Fibroblast of mammary gland (primary cell): ENCODE measurements around the gene GAP43.
A peak's percentile ranks its signal among the peaks of the same experiment; 100 is the strongest.

ENCODE experiments used
- DNase-seq: peaks from one replicate; pipeline ENCODE4 v3.0.0-alpha.2; 2010; ENCODE audit warnings: low read depth
- H3K4me3 ChIP-seq: 2 replicates; pipeline ENCODE4 v1.5.1; 2011; ENCODE audit warnings: low read depth, mild to moderate bottlenecking, low read length, moderate library complexity; ENCODE audit not compliant: control insufficient read depth
- TF ChIP-seq, protein P1 (sequence below): conservative IDR thresholded peaks from 2 replicates; pipeline ENCODE4 v1.5.1; 2011; ENCODE audit warnings: low read depth, low read length, inconsistent platforms; ENCODE audit not compliant: control insufficient read depth, insufficient read depth

The GAP43 gene, protein sequence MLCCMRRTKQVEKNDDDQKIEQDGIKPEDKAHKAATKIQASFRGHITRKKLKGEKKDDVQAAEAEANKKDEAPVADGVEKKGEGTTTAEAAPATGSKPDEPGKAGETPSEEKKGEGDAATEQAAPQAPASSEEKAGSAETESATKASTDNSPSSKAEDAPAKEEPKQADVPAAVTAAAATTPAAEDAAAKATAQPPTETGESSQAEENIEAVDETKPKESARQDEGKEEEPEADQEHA

DNA sequence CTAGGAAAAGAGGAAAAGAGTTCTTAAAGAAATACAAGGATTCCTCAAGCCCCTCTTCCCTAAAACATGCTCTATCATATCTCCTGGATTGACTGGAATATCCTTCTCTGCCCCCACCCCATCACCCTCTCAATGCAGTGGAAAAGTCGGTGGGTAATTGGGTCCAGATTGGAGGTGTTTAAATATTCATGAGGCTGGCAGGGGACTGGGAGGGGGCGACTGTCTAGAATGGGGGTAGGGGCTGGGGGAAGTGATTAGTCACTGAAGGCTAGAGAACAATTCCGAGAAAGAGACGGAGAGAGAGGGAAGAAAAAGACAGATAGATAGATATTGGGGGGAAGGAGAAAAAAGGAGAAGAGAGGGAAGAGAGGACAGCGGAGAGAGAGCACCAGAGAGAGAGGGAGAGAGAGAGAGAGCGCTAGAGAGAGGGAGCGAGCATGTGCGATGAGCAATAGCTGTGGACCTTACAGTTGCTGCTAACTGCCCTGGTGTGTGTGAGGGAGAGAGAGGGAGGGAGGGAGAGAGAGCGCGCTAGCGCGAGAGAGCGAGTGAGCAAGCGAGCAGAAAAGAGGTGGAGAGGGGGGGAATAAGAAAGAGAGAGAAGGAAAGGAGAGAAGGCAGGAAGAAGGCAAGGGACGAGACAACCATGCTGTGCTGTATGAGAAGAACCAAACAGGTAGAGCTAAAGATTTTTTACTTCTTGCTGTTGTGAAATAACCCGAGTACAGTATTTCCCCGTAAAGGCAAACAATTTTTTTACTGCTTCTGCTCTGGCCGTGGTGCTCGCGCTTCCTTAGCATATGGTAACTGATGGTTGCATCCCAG, at the start of gene GAP43:
Gene GAP43 (plus strand): TSS at position 467 of the 825 bp plus-strand sequence. CDS start 180 bp downstream, at position 647.
- H3K4me3 ChIP-seq: peak within 1 kb of the TSS; percentile 55
- peak; percentile 84 for DNase-seq
- TF ChIP-seq, protein P1, sequence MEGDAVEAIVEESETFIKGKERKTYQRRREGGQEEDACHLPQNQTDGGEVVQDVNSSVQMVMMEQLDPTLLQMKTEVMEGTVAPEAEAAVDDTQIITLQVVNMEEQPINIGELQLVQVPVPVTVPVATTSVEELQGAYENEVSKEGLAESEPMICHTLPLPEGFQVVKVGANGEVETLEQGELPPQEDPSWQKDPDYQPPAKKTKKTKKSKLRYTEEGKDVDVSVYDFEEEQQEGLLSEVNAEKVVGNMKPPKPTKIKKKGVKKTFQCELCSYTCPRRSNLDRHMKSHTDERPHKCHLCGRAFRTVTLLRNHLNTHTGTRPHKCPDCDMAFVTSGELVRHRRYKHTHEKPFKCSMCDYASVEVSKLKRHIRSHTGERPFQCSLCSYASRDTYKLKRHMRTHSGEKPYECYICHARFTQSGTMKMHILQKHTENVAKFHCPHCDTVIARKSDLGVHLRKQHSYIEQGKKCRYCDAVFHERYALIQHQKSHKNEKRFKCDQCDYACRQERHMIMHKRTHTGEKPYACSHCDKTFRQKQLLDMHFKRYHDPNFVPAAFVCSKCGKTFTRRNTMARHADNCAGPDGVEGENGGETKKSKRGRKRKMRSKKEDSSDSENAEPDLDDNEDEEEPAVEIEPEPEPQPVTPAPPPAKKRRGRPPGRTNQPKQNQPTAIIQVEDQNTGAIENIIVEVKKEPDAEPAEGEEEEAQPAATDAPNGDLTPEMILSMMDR: no peak

DNA sequence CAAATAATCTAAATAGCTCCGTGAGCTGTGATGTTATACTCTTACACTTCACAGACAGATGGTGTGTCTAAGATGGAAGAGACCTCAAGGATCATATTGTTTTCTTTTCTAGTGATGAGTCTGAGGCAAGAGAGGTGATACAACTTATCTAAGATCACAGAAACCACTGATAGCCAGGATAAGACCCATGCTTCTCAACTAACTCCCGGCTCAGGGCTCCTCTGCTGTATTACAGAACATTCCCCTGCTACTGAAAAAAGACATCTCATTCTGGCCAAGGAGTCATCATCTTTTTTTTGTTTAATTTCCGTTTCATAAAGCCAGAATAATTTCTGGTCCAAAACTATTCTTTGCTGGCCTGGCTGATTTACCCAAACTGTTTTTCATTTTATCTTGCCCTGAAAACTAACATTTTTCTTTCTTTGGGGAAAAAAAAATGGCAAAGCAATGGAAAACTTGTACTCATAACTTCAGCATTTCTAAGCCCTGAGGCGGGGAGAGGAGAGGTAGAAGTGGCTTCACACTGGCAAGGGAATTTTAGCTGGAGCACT, 46.9 kb upstream of the GAP43 start:
- DNase-seq: no peak
- TF ChIP-seq, protein P1: no peak
- no peak overlapping the region for H3K4me3 ChIP-seq

DNA sequence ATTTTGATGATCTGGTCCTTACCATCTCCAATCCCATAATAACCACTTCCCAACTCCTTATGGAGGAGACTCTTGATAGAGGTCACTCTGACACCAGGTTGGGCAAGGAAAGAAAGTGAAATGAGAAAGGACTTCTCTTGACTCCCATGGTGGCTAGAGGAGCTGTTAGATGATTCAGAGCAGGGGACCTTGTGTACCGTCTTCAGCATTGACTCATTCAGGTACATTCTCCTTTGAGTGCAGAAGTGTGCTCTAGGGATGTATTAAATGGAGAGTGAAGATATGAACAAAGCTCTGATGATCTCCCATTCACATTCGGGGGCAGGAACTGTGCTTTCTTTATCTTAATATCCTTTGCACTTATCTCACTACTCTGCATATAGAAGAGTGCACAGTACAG, 46.3 kb upstream of the GAP43 start:
- no peak overlapping the region for H3K4me3 ChIP-seq
- TF ChIP-seq, protein P1: no peak
- DNase-seq: no peak

DNA sequence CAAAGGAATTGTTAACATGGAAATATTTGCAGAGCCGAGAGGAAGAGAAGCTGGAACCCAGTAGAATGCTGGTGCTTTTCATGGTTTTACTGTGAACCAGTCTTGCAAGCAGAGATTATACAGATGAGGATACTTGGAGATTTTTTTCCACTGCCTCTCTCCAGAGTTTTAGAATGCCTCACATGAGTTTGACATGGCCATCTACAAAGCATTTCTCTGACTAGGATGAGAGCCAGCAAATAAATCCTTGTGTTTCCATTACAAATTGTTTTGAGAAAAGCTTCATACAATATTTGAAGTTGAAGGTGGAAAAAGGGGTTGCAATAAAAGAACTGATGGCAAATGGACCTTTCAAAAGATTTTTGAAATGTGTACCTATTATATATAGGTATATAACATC, 45.0 kb upstream of the GAP43 start:
- TF ChIP-seq, protein P1: no peak
- no peak for DNase-seq
- no peak overlapping the region for H3K4me3 ChIP-seq

DNA sequence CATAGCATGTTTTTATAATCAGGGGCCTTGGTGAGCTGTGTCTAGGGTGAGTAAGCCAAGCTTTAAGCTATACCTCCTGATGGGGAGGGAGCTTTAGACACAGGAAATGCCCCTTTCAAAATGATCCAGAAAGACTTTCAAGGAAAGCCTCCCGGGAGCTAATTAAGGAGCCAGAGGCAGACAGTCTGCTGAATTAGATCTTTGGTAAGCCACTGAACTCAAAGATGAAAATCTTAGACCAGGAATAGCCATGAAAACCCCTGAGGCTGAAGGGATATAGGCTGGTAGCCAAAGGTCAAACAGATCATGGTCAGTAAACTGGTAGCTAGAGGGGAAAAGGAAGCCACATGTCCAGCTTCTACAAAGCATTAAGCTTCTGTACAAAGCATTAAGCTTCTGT, 42.7 kb upstream of the GAP43 start:
- peak; percentile 15 for DNase-seq

DNA sequence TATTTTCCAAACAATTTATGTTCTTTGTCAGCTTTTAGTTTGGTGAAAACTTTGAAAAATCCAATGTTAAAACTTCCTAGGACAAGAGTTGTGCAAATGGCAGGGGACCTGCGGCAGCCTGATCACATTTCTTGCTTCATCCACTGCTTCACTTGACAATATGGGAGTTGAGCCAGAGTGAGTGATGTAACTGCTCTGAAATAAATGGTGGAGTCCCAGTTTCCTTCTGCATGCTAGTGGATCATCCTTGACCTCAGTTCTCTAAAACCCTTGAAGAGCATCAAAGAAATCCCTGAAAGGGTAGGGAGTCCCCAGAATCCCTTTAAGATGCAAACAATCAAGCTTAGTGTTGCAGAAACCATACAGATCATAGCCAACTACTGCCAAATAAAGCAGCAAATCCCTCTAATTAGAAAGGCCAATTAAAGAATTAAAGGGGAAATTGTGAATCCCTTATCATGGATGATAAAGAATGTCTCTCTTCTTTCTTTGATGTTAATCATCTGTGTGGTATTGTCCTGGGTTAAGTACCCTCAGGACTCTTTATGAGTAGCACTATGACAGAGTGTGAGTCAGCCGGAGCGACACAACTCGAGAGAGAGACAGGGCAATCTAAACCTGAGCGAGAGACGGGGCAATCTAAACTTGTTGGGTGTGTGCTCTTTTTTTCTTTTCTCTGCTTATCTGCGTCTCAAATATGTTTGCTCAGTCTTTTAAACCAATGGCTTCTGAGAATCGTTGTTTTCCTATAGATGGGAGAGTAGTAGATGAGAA, 41.8 kb upstream of the GAP43 start:
- no peak overlapping the region for H3K4me3 ChIP-seq
- DNase-seq: peak; percentile 48
- TF ChIP-seq, protein P1: no peak

More for the DNA sequence above, 42.7 kb upstream of the GAP43 start:
- TF ChIP-seq, protein P1: no peak
- H3K4me3 ChIP-seq: no peak overlapping the region
